CD4-positive, alpha-beta T cell (primary cell): ENCODE results near the gene HNRNPC. TPM values are rescaled to one million over a fixed set of nuclear protein-coding genes. Genes with fewer than 3 reads are reported as not detected.

Source experiments
- ATAC-seq: fragments of 200-7000 bp; cut with Tn5 transposase; one replicate; pipeline ENCODE4 v1.10.0; 2022; ENCODE audit warnings: mild to moderate bottlenecking; ENCODE audit not compliant: poor library complexity
- CTCF ChIA-PET: fragments of 350-600 bp; sonication (Branson Sonifier 250); formaldehyde crosslinking; loops from one replicate; lab custom pipeline; 2021; ENCODE audit warnings: antibody characterized with exemption, inconsistent platforms; lab: Charles Lee
- POLR2A ChIA-PET: fragments of 350-600 bp; sonication (Branson Sonifier 250); formaldehyde crosslinking; loops from one replicate; lab custom pipeline; 2021; ENCODE audit warnings: antibody characterized with exemption, inconsistent platforms; lab: Charles Lee
- DNase-seq, 14 experiments: peaks; one replicate each; pipeline ENCODE4 v3.0.0-alpha.2; 2013 to 2020; ENCODE audit warnings: mixed read lengths in 2 of 14
- H3K27ac ChIP-seq, 2 donors: one replicate each; pipeline versions ENCODE4 v1.5.1 to v1.7.0; 2013; ENCODE audit warnings: low read length in 2 of 2, low read depth in 1 of 2, mild to moderate bottlenecking in 1 of 2
- H3K27me3 ChIP-seq, 2 experiments: 1 replicate in 1 of 2; 2 replicates in 1 of 2; pipeline versions ENCODE4 v1.6.1 to v1.7.0; 2013; ENCODE audit warnings: low read length in 2 of 2, control low read depth in 1 of 2, mild to moderate bottlenecking in 1 of 2, moderate library complexity in 1 of 2; ENCODE audit not compliant: insufficient read depth in 2 of 2, control insufficient read depth in 1 of 2
- H3K36me3 ChIP-seq: one replicate; pipeline ENCODE4 v1.6.1; 2013; ENCODE audit warnings: low read length, control low read depth; ENCODE audit not compliant: insufficient read depth
- H3K4me1 ChIP-seq: one replicate; pipeline ENCODE4 v1.6.1; 2013; ENCODE audit warnings: low read length, control low read depth; ENCODE audit not compliant: insufficient read depth
- H3K4me3 ChIP-seq: one replicate; pipeline ENCODE4 v1.5.1; 2013; ENCODE audit warnings: mild to moderate bottlenecking, low read length, moderate library complexity
- H3K9me3 ChIP-seq, 2 experiments: 1 replicate in 1 of 2; 2 replicates in 1 of 2; pipeline versions ENCODE4 v1.6.1 to v1.7.0; 2013; ENCODE audit warnings: low read length in 2 of 2, mild to moderate bottlenecking in 2 of 2, control low read depth in 1 of 2, moderate library complexity in 1 of 2; ENCODE audit not compliant: control insufficient read depth in 1 of 2, insufficient read depth in 1 of 2
- H3K27ac Mint-ChIP-seq: one replicate; pipeline ENCODE4 v1.8.0; 2020; ENCODE audit warnings: mixed read lengths
- H3K27me3 Mint-ChIP-seq: one replicate; pipeline ENCODE4 v1.8.0; 2021; ENCODE audit warnings: mixed read lengths
- H3K36me3 Mint-ChIP-seq: one replicate; pipeline ENCODE4 v1.8.0; 2021; ENCODE audit warnings: low read depth, mixed read lengths
- H3K4me1 Mint-ChIP-seq: one replicate; pipeline ENCODE4 v1.8.0; 2021; ENCODE audit warnings: low read depth, mixed read lengths
- H3K4me3 Mint-ChIP-seq: one replicate; pipeline ENCODE4 v1.8.0; 2020; ENCODE audit warnings: mild to moderate bottlenecking, mixed read lengths
- H3K9me3 Mint-ChIP-seq: one replicate; pipeline ENCODE4 v1.8.0; 2020; ENCODE audit warnings: mixed read lengths
- intact Hi-C, 2 experiments: fragments of 100-400 bp; cut with DNase I in 1 of 2; cut with micrococcal nuclease in 1 of 2; formaldehyde crosslinking; loops; one replicate each; pipeline versions ENCODE4 v1.15.1 to v1.9.0; 2023 to 2025; cut with DNase I, micrococcal nuclease
- total RNA-seq, 174 experiments: library from RNA in 2 of 174; stranded (reverse) in 2 of 174; gene quantifications; one replicate each; pipeline ENCODE4 v1.2.3 and lab custom pipeline; 2021 to 2026
- TF ChIP-seq, protein P1 (sequence below): fragments of 200-600 bp; IDR thresholded peaks from one replicate; pipeline ENCODE4 v1.8.0; 2022; ENCODE audit warnings: antibody characterized with exemption, mild to moderate bottlenecking

The HNRNPC gene
- total RNA-seq, 2 experiments from 2014 or later: 507 to 528 TPM

DNA sequence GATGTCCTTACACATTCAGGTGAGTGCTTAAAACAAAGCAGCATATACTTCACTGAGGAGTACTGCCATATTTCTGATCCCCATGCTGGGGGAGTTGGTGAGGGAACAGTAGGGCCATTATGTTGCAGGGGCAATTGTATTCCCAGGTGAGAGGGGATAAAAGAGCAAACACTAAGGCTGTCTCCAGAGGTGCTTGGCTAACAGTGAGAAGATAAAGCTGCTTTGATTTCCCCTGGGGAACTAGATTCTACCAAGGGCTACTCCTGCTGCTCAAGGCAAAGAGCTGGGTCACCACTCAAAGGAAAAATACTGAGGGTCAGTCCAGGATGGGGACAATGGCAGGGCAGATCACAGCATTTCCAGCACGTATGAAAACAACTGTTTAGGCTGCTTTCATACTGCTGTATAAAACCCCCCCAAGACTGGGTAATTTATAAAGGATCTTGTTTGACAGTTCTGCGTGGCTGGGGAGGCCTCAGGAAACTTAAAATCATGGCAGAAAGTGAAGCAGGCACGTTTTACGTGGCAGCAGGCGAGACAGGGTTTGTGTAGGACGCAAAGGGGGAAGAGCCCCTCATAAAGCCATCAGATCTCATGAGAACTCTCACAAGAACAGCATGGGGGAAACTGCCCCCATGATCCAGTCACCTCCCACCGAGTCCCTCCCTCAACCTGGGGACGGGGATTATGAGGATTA is 65.6 kb downstream of the HNRNPC start:
- Histone ChIP-seq H3K9me3 (no peaks in the 10 kb centered on the region), H3K4me3 (no peak overlapping the region), H3K27me3 (no peaks in the 10 kb centered on the region), H3K36me3 (peaks cover 27% of the 10 kb centered on the region), H3K27ac (no peak overlapping the region), H3K4me1 (no peaks in the 10 kb centered on the region)
- CTCF ChIA-PET: interaction anchor here (0.9 kb wide), 1 partner anchor 62 kb away, joined by 3 read pairs; no protein-coding TSS in a partner anchor
- Mint-ChIP-seq H3K27ac (peak overlapping the region; percentile 3), H3K4me3 (no peak overlapping the region), H3K36me3 (peaks cover 53% of the 10 kb centered on the region), H3K27me3 (no peaks in the 10 kb centered on the region), H3K9me3 (no peaks in the 10 kb centered on the region), H3K4me1 (peaks cover 37% of the 10 kb centered on the region)
- peak in 2 of 14 experiments; percentile 9 to 25 for DNase-seq
- intact Hi-C loops: no loop called here
- no peak for ATAC-seq
- TF ChIP-seq, protein P1, sequence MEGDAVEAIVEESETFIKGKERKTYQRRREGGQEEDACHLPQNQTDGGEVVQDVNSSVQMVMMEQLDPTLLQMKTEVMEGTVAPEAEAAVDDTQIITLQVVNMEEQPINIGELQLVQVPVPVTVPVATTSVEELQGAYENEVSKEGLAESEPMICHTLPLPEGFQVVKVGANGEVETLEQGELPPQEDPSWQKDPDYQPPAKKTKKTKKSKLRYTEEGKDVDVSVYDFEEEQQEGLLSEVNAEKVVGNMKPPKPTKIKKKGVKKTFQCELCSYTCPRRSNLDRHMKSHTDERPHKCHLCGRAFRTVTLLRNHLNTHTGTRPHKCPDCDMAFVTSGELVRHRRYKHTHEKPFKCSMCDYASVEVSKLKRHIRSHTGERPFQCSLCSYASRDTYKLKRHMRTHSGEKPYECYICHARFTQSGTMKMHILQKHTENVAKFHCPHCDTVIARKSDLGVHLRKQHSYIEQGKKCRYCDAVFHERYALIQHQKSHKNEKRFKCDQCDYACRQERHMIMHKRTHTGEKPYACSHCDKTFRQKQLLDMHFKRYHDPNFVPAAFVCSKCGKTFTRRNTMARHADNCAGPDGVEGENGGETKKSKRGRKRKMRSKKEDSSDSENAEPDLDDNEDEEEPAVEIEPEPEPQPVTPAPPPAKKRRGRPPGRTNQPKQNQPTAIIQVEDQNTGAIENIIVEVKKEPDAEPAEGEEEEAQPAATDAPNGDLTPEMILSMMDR: no peak
- POLR2A ChIA-PET: interaction anchor here (0.8 to 1.4 kb wide), 2 partner anchors 9 to 12 kb away, joined by 4 to 5 read pairs; no protein-coding TSS in a partner anchor

DNA sequence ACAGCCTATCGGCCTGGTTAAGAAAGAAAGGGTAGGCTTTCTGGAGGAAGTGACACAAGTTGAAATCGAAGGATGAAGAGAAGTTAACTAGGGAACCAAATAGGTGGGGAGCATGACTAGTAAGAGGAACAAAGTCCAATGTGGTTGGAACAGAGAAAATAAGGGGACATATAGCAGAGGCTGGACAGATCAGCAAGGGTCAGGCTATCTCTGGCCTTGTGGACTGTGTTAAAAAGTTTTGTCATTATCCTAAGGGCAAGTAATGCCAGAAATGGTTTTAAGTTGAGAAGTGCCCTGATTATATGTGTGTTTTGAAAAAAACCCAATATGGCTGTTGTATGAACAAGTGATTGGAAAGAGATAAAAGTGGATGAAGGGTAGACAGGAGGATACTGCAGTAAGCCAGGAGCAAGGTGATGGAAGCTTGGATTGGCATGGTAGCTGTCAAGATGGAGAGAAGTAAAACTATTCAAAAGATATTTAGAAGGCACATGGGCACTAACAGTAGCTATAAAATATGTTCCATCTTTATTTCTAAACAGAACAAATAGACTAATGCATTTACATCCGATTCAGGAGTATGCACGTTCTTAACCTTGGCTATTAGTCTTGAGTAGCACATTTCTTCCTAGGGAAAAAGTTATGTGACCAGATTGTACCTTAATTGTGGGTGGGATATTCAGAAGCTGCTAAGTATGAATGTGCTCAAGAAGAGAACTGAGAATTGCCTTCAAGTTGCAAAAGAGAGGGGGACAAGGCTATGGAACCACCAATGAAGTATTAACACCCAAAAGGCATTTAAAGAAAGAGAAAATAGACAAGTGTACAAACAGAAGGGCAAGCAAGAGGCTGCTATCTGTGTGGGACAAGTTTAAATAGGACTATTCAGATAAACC is 66.5 kb downstream of the HNRNPC start:
- Histone ChIP-seq H3K4me3 (no peak overlapping the region), H3K36me3 (peaks cover 18% of the 10 kb centered on the region), H3K4me1 (no peaks in the 10 kb centered on the region), H3K27ac (no peak overlapping the region), H3K27me3 (no peaks in the 10 kb centered on the region), H3K9me3 (no peaks in the 10 kb centered on the region)
- Mint-ChIP-seq H3K9me3 (no peaks in the 10 kb centered on the region), H3K27me3 (no peaks in the 10 kb centered on the region), H3K36me3 (peaks cover 44% of the 10 kb centered on the region), H3K4me1 (peaks cover 37% of the 10 kb centered on the region), H3K4me3 (no peak overlapping the region), H3K27ac (peak overlapping the region; percentile 3)
- peak in 2 of 14 experiments; percentile 10 to 14 for DNase-seq
- POLR2A ChIA-PET: interaction anchor here (0.5 to 1.4 kb wide), 4 partner anchors 8 to 13 kb away, joined by 4 to 5 read pairs (median 5); no protein-coding TSS in a partner anchor
- TF ChIP-seq, protein P1: no peak
- no peak for ATAC-seq
- intact Hi-C loops: no loop called here
- CTCF ChIA-PET: no interaction called here

DNA sequence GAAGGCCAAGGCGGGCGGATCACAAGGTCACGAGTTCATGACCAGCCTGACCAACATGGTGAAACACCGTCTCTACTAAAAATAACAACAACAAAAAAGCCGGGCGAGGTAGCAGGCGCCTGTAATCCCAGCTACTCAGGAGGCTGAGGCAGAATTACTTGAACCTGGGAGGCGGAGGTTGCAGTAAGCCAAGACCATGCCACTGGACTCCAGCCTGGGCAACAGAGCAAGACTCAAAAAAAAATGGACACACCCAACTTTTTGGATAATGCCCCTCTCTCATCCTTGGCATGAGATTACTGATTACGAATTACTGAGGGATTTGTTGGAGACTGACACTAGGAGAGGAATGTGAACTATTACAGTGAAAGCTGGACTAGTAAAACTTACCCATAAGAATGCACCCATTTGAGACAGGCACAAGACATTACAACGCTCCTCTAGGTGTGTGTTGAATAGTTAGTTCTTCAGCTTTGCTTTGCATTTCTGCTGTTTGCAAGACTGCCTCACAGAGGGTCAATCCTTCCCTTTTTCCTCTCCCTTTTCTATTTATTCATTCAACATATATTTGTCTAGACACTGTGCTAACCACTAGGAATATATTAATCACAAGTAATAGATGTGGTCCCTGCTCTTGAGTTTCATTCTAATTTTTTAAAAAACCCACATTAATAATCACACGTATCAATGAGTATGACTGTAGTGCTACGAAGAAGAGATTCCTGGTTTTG is 67.3 kb downstream of the HNRNPC start:
- no peaks in the 10 kb centered on the region for H3K9me3 Mint-ChIP-seq
- ChIA-PET CTCF (no interaction called here), POLR2A (interaction anchor here (0.5 to 1.2 kb wide), 3 partner anchors 8 to 10 kb away, joined by 3 to 5 read pairs (median 5); no protein-coding TSS in a partner anchor)
- Histone ChIP-seq H3K27ac (no peak overlapping the region), H3K9me3 (no peaks in the 10 kb centered on the region), H3K27me3 (no peaks in the 10 kb centered on the region), H3K36me3 (peaks cover 10% of the 10 kb centered on the region), H3K4me3 (no peak overlapping the region), H3K4me1 (no peaks in the 10 kb centered on the region)
- H3K4me3 Mint-ChIP-seq: no peak overlapping the region
- peak overlapping the region; percentile 3 for H3K27ac Mint-ChIP-seq
- ATAC-seq (no peak), DNase-seq (peak in 2 of 14 experiments; percentile 6 to 15)
- no peaks in the 10 kb centered on the region for H3K27me3 Mint-ChIP-seq
- TF ChIP-seq, protein P1: no peak
- intact Hi-C loops: no loop called here
- H3K4me1 Mint-ChIP-seq: peaks cover 31% of the 10 kb centered on the region
- peaks cover 35% of the 10 kb centered on the region for H3K36me3 Mint-ChIP-seq
